ENCODE results near the gene FBXO8.

Gene FBXO8

DNA sequence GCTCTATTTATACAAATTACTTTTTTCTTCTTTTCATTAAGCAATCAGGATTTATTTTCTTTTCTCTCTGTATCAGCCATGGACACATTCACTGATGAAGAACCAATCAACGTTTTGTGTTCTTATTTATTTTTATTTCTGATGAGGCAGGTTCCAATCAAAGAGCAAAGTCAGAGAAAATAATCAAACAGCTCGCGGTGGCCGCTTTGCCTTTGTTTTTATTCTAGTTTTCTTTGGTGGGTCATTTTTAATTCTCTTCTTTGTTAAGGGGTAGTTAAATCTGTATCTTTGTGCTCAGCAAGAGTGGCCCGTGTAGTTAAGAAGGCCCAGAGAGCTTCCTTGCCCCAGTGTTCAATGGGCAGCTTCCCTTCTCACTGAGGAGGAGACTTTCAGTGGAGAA, 71.4 kb downstream of the FBXO8 start:
- Histone ChIP-seq H3F3A (ENCODE audit: low read depth) (no peaks in the 10 kb centered on the region), H3K9ac (ENCODE audit: low read depth, low read length, poor library complexity, severe bottlenecking) (no peak overlapping the region), H3K4me2 (ENCODE audit: low read depth, low read length, poor library complexity, severe bottlenecking) (no peak overlapping the region), H2AFZ (ENCODE audit: low read length) (no peak overlapping the region), H3K79me2 (ENCODE audit: insufficient read depth, low read length) (no peaks in the 10 kb centered on the region), H4K20me1 (ENCODE audit: insufficient read depth, low read length, poor library complexity, severe bottlenecking) (no peaks in the 10 kb centered on the region), H3K27me3 (ENCODE audit: insufficient read depth, low read length, poor library complexity, severe bottlenecking) (no peaks in the 10 kb centered on the region), H3K4me3 (ENCODE audit: low read length, poor library complexity, severe bottlenecking) (no peak overlapping the region), H3K9me2 (replicated peaks; ENCODE audit: low read depth, low read length) (no peaks in the 10 kb centered on the region), H3K36me3 (ENCODE audit: insufficient read depth, low read length) (no peaks in the 10 kb centered on the region), H3K4me1 (ENCODE audit: insufficient read depth, low read length, poor library complexity, severe bottlenecking) (peaks cover 7% of the 10 kb centered on the region), H3K9me3 (ENCODE audit: insufficient read depth, low read depth, low read length) (no peaks in the 10 kb centered on the region)
- TF ChIP-seq EZH2phosphoT487 (IDR thresholded peaks at IDR 0.05; ENCODE audit: borderline replicate concordance) = no peak
- TF ChIP-seq, protein P1, sequence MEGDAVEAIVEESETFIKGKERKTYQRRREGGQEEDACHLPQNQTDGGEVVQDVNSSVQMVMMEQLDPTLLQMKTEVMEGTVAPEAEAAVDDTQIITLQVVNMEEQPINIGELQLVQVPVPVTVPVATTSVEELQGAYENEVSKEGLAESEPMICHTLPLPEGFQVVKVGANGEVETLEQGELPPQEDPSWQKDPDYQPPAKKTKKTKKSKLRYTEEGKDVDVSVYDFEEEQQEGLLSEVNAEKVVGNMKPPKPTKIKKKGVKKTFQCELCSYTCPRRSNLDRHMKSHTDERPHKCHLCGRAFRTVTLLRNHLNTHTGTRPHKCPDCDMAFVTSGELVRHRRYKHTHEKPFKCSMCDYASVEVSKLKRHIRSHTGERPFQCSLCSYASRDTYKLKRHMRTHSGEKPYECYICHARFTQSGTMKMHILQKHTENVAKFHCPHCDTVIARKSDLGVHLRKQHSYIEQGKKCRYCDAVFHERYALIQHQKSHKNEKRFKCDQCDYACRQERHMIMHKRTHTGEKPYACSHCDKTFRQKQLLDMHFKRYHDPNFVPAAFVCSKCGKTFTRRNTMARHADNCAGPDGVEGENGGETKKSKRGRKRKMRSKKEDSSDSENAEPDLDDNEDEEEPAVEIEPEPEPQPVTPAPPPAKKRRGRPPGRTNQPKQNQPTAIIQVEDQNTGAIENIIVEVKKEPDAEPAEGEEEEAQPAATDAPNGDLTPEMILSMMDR (conservative IDR thresholded peaks at IDR 0.05; ENCODE audit: low read length) = no peak

DNA sequence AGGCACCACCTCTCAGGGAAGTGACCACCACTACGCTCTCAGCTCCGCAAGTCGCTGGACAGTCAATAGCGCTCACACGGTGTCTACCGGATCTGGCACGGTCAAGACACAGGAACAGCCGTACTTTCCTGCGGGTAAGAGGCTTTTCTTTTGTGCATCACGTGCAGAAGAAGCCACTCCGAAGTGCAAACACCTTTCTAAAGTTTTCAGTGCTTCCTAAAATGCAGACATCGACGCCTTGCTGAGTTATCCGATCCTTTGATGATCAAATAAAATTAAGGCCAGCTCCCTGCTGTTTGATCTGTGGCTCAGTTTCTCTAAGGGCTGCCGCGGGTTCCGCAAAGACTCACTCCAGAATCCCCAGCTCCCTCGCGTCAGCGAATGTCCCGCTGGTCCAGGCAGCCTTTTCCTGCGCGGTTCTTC, 71.8 kb downstream of the FBXO8 start:
- Histone ChIP-seq H2AFZ (ENCODE audit: low read length) (no peak overlapping the region), H3K27me3 (ENCODE audit: insufficient read depth, low read length, poor library complexity, severe bottlenecking) (no peaks in the 10 kb centered on the region), H3K4me1 (ENCODE audit: insufficient read depth, low read length, poor library complexity, severe bottlenecking) (peaks cover 7% of the 10 kb centered on the region), H3K9me3 (ENCODE audit: insufficient read depth, low read depth, low read length) (no peaks in the 10 kb centered on the region), H3K4me2 (ENCODE audit: low read depth, low read length, poor library complexity, severe bottlenecking) (no peak overlapping the region), H3K4me3 (ENCODE audit: low read length, poor library complexity, severe bottlenecking) (no peak overlapping the region), H3K9me2 (replicated peaks; ENCODE audit: low read depth, low read length) (no peaks in the 10 kb centered on the region), H3K79me2 (ENCODE audit: insufficient read depth, low read length) (no peaks in the 10 kb centered on the region), H3K36me3 (ENCODE audit: insufficient read depth, low read length) (no peaks in the 10 kb centered on the region), H3K9ac (ENCODE audit: low read depth, low read length, poor library complexity, severe bottlenecking) (no peak overlapping the region), H3F3A (ENCODE audit: low read depth) (no peaks in the 10 kb centered on the region), H4K20me1 (ENCODE audit: insufficient read depth, low read length, poor library complexity, severe bottlenecking) (no peaks in the 10 kb centered on the region)
- TF ChIP-seq EZH2phosphoT487 (IDR thresholded peaks at IDR 0.05; ENCODE audit: borderline replicate concordance) = no peak
- TF ChIP-seq, protein P1 (conservative IDR thresholded peaks at IDR 0.05; ENCODE audit: low read length) = no peak

DNA sequence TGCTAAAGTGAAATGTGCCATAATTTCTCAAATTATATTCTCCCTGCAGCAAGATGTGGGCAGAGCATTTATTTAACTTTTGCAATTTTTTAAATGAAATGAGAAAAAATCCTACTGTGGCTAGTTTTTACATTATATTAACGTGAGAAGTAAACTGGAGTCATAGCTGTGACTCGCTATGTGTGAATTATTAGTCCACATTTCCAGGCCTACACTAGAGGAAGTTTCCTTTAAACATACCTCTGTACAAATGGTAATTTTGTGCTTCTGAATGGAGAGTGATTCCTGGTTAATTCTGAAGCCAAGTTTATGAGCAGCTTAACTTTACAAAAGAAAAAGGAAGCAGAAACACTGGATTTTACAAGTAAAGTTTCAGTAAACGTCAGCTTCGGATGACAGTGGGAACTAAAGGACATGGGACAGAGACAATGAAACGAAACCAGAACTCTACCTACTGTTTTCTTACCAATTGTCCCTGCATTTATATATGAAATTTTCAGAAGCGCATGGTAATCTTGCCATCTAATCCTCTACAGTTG, 72.4 kb downstream of the FBXO8 start:
- no peak overlapping the region for H3K4me2 ChIP-seq (ENCODE audit: low read depth, low read length, poor library complexity, severe bottlenecking)
- no peak overlapping the region for H2AFZ ChIP-seq (ENCODE audit: low read length)
- H3K27me3 ChIP-seq (ENCODE audit: insufficient read depth, low read length, poor library complexity, severe bottlenecking) = no peaks in the 10 kb centered on the region
- no peak overlapping the region for H3K9ac ChIP-seq (ENCODE audit: low read depth, low read length, poor library complexity, severe bottlenecking)
- H4K20me1 ChIP-seq (ENCODE audit: insufficient read depth, low read length, poor library complexity, severe bottlenecking) = no peaks in the 10 kb centered on the region
- H3F3A ChIP-seq (ENCODE audit: low read depth) = no peaks in the 10 kb centered on the region
- H3K79me2 ChIP-seq (ENCODE audit: insufficient read depth, low read length) = no peaks in the 10 kb centered on the region
- H3K4me3 ChIP-seq (ENCODE audit: low read length, poor library complexity, severe bottlenecking) = no peak overlapping the region
- no peak for TF ChIP-seq EZH2phosphoT487 (IDR thresholded peaks at IDR 0.05; ENCODE audit: borderline replicate concordance)
- TF ChIP-seq, protein P1 (conservative IDR thresholded peaks at IDR 0.05; ENCODE audit: low read length) = no peak
- H3K9me2 ChIP-seq (replicated peaks; ENCODE audit: low read depth, low read length) = no peaks in the 10 kb centered on the region
- H3K36me3 ChIP-seq (ENCODE audit: insufficient read depth, low read length) = no peaks in the 10 kb centered on the region
- no peaks in the 10 kb centered on the region for H3K9me3 ChIP-seq (ENCODE audit: insufficient read depth, low read depth, low read length)
- peaks cover 7% of the 10 kb centered on the region for H3K4me1 ChIP-seq (ENCODE audit: insufficient read depth, low read length, poor library complexity, severe bottlenecking)
